Measurements from ENCODE around the gene PKP2.
"Not testable (repeated sequence)": the region's sequence is repeated elsewhere in the genome, so short reads cannot be mapped to it uniquely, and the experiment has no call there.

Gene PKP2

DNA sequence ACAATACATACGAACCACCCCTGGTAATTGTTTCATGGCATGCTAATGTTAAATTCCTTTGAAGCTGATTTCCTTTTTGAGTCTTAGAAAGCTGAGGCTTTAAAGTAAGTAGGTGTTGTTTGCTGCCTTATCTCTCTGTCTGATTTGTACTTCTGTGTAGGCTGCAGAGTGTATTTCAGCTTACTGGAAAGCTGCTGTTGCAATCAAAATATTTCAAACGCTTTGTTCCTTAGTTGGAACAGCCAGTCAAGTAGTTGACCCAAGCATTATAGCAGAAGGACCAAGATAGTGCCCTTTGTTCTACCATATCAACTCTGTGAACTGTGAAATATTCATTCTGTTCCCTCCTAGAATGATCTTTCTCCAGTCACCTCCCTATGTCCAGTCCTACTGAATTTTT, 3.1 kb downstream of the PKP2 start:
- no peak for DNase-seq (ENCODE audit: low read depth)
- H3K4me3 ChIP-seq (ENCODE audit: low read depth, low read length) = no peak overlapping the region
- TF ChIP-seq POLR2A (IDR thresholded peaks at IDR 0.05; ENCODE audit: extremely low read depth, insufficient read length) = no peak
- TF ChIP-seq, protein P1, sequence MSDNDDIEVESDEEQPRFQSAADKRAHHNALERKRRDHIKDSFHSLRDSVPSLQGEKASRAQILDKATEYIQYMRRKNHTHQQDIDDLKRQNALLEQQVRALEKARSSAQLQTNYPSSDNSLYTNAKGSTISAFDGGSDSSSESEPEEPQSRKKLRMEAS (IDR thresholded peaks at IDR 0.05; ENCODE audit: low read depth, low read length) = no peak
- TF ChIP-seq, protein P2, sequence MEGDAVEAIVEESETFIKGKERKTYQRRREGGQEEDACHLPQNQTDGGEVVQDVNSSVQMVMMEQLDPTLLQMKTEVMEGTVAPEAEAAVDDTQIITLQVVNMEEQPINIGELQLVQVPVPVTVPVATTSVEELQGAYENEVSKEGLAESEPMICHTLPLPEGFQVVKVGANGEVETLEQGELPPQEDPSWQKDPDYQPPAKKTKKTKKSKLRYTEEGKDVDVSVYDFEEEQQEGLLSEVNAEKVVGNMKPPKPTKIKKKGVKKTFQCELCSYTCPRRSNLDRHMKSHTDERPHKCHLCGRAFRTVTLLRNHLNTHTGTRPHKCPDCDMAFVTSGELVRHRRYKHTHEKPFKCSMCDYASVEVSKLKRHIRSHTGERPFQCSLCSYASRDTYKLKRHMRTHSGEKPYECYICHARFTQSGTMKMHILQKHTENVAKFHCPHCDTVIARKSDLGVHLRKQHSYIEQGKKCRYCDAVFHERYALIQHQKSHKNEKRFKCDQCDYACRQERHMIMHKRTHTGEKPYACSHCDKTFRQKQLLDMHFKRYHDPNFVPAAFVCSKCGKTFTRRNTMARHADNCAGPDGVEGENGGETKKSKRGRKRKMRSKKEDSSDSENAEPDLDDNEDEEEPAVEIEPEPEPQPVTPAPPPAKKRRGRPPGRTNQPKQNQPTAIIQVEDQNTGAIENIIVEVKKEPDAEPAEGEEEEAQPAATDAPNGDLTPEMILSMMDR (IDR thresholded peaks at IDR 0.05; ENCODE audit: low read depth, low read length) = no peak
- TF ChIP-seq MYC (IDR thresholded peaks at IDR 0.05; ENCODE audit: low read depth, low read length) = no peak

DNA sequence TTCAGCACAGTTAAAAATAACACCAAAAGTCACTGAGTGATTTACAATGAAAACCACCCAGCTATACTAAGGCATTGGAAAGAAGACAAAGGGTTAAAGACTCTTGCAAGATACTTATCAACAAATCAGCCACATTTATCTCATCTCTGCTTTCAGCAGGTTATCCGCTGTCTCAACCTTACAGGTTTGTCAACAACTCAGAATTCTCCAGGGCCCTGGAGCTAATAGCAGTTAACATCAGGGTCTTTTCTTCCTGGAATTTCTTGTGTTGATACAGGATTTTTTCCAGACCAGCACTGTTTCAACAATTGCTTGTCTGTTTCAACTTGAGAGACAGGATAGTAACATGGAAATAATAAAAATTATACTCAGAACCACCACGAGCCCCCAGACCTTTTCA, 3.5 kb downstream of the PKP2 start:
- H3K4me3 ChIP-seq (ENCODE audit: low read depth, low read length) = no peak overlapping the region
- TF ChIP-seq MYC (IDR thresholded peaks at IDR 0.05; ENCODE audit: low read depth, low read length) = no peak
- TF ChIP-seq, protein P2 (IDR thresholded peaks at IDR 0.05; ENCODE audit: low read depth, low read length) = no peak
- TF ChIP-seq POLR2A (IDR thresholded peaks at IDR 0.05; ENCODE audit: extremely low read depth, insufficient read length) = no peak
- TF ChIP-seq, protein P1 (IDR thresholded peaks at IDR 0.05; ENCODE audit: low read depth, low read length) = no peak
- DNase-seq (ENCODE audit: low read depth) = no peak

DNA sequence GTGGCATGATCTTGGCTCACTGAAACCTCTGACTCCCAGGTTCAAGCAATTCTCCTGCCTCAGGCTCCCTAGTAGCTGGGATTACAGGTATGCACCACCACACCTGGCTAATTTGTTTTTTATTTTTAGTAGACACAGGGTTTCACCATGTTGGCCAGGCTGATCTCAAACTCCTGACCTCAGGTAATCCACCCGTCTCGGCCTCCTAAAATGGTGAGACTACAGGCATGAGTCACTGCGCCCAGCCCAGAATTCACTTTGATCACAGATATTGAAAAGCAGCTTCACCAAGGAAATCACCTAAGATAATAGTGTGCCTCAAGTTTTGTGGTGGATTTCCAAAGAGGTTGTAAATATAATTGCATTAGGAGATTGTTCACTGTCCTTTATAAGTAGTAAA, 4.2 kb downstream of the PKP2 start:
- DNase-seq (ENCODE audit: low read depth); H3K4me3 ChIP-seq (ENCODE audit: low read depth, low read length): not testable (repeated sequence)

DNA sequence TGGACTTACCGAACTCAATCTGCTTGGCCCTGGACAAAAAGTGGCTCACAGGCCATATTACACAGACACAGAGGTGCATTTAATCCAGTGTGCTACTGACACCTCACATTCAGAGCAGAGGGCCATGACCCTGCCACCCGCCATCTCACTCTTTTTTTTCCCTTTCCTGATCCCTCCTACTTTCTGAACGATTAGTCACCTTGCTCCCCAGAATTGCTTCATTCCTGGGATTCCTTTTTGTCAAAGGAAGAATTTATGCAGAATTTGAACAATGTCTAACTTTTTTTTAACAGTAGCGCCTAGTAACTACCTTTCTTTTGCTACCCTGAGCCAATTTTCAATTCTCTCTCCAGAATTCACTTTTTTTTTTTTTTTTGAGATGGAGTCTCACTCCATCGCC, 4.6 kb downstream of the PKP2 start:
- no peak for DNase-seq (ENCODE audit: low read depth)
- TF ChIP-seq, protein P1 (IDR thresholded peaks at IDR 0.05; ENCODE audit: low read depth, low read length) = no peak
- TF ChIP-seq, protein P2 (IDR thresholded peaks at IDR 0.05; ENCODE audit: low read depth, low read length) = no peak
- TF ChIP-seq POLR2A (IDR thresholded peaks at IDR 0.05; ENCODE audit: extremely low read depth, insufficient read length) = no peak
- no peak for TF ChIP-seq MYC (IDR thresholded peaks at IDR 0.05; ENCODE audit: low read depth, low read length)
- H3K4me3 ChIP-seq (ENCODE audit: low read depth, low read length) = no peak overlapping the region

DNA sequence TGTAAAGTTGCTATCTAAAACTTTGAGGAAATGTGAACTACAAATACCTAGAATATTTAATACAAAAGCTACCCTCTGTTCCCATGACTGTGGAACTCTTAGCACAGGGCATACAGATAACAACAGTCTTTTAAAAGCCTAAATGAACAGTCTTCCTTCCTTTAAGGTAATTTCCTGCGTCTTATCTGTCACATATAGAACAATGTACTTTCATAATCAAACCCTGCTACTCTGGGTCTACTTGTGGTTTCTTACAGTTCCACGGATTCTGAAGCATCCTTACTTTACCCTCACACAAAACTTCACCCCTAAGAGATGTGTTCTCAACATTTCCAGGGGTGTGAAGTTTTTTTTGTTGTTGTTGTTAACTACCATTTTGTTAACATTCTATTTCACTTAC, 5.1 kb downstream of the PKP2 start:
- DNase-seq (ENCODE audit: low read depth) = no peak
- H3K4me3 ChIP-seq (ENCODE audit: low read depth, low read length) = no peak overlapping the region
- TF ChIP-seq POLR2A (IDR thresholded peaks at IDR 0.05; ENCODE audit: extremely low read depth, insufficient read length) = no peak
- TF ChIP-seq, protein P1 (IDR thresholded peaks at IDR 0.05; ENCODE audit: low read depth, low read length) = no peak
- TF ChIP-seq MYC (IDR thresholded peaks at IDR 0.05; ENCODE audit: low read depth, low read length) = no peak
- TF ChIP-seq, protein P2 (IDR thresholded peaks at IDR 0.05; ENCODE audit: low read depth, low read length) = no peak

DNA sequence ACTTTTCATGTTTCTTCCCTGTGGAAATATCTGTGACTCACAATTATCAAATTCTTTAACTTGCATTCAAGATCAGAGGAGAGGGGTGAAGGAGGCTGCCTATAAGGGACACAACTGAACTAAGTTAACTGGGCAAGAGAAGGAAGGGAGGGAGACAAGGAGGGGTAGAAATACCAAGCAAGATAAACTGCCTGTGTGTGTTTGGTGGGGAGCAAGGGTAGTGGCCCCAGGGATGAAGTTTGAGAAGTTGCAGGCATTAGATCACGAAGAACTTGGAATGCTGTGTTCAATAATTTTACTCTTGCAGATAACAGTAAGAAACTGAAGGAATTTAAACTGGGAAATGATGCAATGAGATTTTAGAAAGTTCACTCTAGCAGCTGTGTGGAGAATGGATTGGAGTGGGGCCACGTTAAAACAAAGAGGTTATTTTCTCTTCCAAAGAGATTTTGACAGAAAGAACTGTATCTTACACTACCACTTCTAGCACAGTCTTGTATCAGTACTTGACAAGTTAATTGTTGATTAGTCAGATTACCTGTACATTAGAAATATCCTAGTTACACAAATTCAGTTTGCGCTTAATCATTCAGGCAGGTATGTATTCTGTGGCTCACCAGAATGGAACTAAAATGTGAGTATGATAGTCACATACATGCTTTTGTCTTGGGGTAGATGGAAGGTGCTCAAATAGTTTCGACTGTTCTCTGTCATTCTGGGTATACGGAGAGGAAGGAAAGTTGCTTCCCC, 7.4 kb downstream of the PKP2 start:
- no peak overlapping the region for H3K4me3 ChIP-seq (ENCODE audit: low read depth, low read length)
- TF ChIP-seq POLR2A (IDR thresholded peaks at IDR 0.05; ENCODE audit: extremely low read depth, insufficient read length) (no peak), MYC (IDR thresholded peaks at IDR 0.05; ENCODE audit: low read depth, low read length) (no peak)
- TF ChIP-seq, protein P2 (IDR thresholded peaks at IDR 0.05; ENCODE audit: low read depth, low read length) = no peak
- TF ChIP-seq, protein P1 (IDR thresholded peaks at IDR 0.05; ENCODE audit: low read depth, low read length) = no peak
- no peak for DNase-seq (ENCODE audit: low read depth)
